HG02610 (cell line): Measurements from ENCODE around the gene CNP.

Experiments used
- ATAC-seq: cut with Tn5 transposase; IDR thresholded peaks from one replicate; pipeline ENCODE4 v1.9.1; 2021; ENCODE audit warnings: mild to moderate bottlenecking, moderate library complexity; ENCODE audit not compliant: unreplicated experiment

CNP gene

GRCh38 chr17:41941168-41941567 is 25.4 kb upstream of the CNP start:
- ATAC-seq, result no peak

DNA sequence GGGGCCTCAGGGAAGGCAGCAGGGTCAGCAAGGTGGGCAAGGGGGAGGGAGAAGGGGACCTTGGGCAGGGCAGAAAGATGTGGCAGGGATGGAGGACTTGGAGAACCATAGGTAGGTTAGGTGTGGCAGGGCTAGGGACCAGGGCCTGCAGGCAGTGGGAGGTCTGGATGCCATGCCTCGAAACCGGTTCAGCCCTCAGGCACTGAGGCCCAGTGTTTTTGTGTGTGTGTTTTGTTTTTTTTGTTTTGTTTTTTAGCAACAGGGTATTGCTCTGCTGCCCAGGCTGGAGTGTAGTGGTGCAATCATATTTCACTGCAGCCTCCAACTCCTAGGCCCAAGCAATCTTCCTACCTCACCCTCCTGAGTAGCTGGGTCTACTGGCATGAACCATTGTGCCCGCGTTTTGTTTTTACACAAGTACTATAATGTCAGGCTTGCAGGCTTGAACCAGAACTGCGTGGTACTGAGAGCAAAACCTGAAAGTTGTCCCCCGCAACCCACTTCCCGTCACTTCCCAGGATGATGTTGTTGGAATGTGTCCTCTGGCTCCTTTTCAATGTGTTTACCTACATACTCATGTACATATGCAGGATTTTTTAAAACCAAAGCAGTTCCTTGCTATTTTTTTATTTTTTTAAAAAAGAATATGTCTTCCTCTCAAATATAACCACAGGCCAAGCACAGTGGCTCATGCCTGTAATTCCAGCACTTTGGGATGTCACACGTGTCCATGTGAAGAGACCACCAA is 23.8 kb upstream of the CNP start:
- no peak for ATAC-seq

- ATAC-seq, result no peak
Observed at GRCh38 chr17:41943492-41943891, 23.1 kb upstream of the CNP start.

DNA sequence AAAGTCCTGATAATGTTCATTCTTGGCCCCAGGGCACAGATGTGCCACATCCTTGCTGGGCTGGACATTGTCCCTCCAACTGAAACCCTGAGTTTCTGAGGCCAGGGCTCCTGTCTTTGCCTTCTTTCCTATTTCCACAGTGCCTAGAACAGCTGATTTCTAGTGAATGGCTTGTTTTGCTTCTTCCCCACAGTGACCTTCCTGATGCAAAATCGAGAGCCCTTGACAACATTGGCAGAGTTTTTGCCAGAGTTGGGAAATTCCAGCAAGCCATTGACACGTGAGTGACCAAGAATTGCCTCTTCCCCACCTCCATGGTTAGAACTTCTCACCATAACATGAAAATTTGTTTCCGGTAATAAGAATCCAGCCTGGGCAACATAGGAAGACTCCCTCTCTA is 21.7 kb upstream of the CNP start:
- no peak for ATAC-seq

DNA sequence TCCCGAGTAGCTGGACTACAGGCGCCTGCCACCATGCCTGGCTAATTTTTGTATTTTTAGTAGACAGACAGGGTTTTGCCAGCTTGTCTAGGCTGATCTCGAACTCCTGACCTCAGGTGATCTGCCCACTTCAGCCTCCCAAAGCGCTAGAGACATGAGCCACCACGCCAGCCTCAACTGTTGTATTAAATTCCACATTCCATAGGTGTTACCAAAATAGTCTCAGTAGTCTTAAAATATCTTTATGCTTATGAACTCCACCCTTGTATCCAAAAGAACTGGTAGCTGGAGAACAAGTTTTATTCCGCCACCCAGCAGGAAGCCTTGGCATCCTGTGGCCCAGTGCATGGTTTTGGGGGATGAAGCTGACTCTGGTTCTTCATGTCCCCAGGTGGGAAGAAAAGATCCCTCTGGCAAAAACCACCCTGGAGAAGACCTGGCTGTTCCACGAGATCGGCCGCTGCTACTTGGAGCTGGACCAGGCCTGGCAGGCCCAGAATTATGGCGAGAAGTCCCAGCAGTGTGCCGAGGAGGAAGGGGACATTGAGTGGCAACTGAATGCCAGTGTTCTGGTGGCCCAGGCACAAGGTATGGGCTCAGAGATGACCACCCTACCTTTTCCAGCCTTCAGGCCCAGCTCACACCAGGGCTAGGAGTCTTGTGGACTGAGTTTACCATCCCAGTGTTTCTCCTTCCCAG is 17.7 kb upstream of the CNP start:
- no peak for ATAC-seq

- ATAC-seq, result no peak
Observed at GRCh38 chr17:41956522-41956921, 10.1 kb upstream of the CNP start.

- no peak for ATAC-seq
Observed at GRCh38 chr17:41957031-41957868, 9.3 kb upstream of the CNP start.

DNA sequence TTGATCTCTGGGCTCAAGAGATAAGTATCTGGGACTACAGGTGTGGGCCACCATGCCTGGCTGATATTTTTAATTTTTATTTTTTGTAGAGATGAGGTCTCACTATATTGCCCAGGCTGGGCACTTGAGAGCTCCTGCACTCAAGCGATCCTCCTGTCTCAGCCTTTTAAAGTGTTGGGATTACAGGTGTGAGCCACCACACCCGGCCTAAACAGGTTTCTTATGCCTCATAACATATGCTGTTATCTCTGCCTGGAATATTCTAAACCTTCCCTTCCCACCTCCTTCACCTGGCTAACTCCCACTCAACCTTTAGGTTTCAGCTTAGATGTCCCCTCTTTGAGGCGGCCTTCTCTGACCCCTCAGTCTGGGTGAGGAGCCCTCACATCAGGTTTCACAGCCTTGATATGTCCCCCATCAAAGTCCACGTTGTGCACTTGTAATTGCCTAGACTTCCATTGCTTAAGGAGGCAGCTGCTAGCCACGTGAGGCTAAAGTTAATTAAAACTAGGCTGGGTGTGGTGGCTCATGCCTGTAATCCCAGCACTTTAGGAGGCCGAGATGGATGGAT is 8.6 kb upstream of the CNP start:
- ATAC-seq, result no peak

- no peak for ATAC-seq
Observed at GRCh38 chr17:41959030-41959335, 7.6 kb upstream of the CNP start.

DNA sequence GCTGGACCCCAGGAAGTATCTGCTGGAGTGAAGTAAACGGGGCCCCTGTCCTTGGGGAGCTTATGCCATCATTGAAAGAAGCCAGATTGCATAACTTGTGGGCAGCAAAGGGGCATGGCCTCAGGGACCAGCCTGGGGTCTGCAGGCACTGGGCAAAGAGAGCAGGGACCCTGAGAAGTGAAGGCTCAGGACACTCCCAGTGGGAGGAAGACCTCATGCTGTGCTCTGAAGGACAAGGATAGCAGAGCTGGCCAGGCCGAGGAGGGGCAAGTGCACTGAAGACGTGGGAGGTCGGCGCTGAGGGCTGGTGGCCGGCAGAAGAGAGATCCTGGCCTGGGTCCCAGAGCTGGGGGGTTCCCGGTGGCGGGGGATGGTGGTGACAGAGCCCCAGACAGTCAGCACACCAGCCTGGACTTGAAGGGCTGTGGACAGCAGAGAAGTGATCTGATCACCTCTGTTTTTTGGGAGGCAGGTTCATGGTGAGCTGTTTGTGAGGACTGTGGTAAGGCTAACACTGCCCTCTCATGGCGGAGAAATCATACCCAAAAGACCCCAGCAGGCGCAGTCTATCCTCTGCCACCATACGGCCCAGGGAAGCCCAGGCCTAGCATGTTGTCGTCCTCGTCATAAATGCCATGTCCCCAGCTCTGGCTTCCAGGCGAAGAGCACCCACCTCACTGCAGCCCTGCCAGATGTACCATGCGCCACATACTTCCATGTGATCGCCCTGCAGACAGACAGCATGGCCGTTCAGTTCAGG is 7.1 kb upstream of the CNP start:
- no peak for ATAC-seq

DNA sequence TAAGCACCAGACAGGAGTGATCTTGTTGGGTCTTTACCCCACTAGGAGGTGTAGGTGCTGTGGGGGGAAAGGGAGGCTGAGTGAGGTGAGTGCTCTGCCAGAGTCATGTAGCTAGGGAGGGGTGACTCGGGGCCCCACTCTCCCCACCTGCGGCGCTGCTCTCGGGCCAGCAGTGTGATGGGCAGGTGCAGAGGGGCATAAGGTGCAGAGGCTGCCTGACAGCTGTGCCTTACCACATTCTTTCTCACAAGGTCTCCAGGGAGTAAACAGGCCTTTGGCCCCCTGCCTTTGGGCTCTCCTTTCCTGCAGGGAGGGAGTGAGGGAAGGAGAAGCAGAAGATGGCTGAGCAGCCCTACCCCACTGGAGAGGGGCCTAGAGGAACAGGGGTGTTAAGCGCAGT is 4.5 kb upstream of the CNP start:
- no peak for ATAC-seq

- no peak for ATAC-seq
Observed at GRCh38 chr17:41962768-41963434, 3.7 kb upstream of the CNP start.

GRCh38 chr17:41965694-41966462 is 717 bp upstream of the CNP start:
- ATAC-seq, result peak; percentile 53

GRCh38 chr17:41967141-41967920 is 736 bp downstream of the CNP start:
- no peak for ATAC-seq

GRCh38 chr17:41967921-41968578 is 1.5 kb downstream of the CNP start:
- no peak for ATAC-seq

- no peak for ATAC-seq
Observed at GRCh38 chr17:41968676-41969075, 2.1 kb downstream of the CNP start.

GRCh38 chr17:41970901-41971331 is 4.3 kb downstream of the CNP start:
- no peak for ATAC-seq
